ENCODE results near the gene WNT3. TPM values are rescaled to one million over a fixed set of nuclear protein-coding genes. Genes with fewer than 3 reads are reported as not detected.

Gene WNT3
- total and polyA plus RNA-seq, 7 experiments from 2014 or later: 0.07 to 0.24 TPM; not detected in 5

- H3K27me3 Mint-ChIP-seq: no peaks in the 10 kb centered on the region
- H3K27ac Mint-ChIP-seq: no peak overlapping the region
- Histone ChIP-seq H3K9me3 (ENCODE audit: control insufficient read depth in 2 of 3, low read length in 3 of 3) (no peaks in the 10 kb centered on the region), H3K27ac (ENCODE audit: low read depth, low read length) (no peak overlapping the region), H3K27me3 (ENCODE audit: control insufficient read depth in 2 of 2, insufficient read depth in 2 of 2, low read length in 2 of 2) (no peaks in the 10 kb centered on the region), H3K4me3 (ENCODE audit: low read length) (no peak overlapping the region), H3K4me1 (ENCODE audit: control insufficient read depth in 2 of 2, insufficient read depth in 2 of 2, low read length in 2 of 2) (no peaks in the 10 kb centered on the region), H3K36me3 (ENCODE audit: control insufficient read depth in 2 of 3, insufficient read depth in 3 of 3, low read length in 3 of 3) (peaks cover 0 to 24% (median 0%) of the 10 kb centered on the region in 3 experiments)
- intact Hi-C loops (cut with micrococcal nuclease): no loop called here
- ATAC-seq (no peak), DNase-seq (no peak)
- ChIA-PET POLR2A (no interaction called here), CTCF (no interaction called here)
- peaks cover 7 to 41% (median 16%) of the 10 kb centered on the region in 5 donors for H3K36me3 Mint-ChIP-seq
- peaks cover 0 to 9% (median 0%) of the 10 kb centered on the region in 7 donors for H3K4me1 Mint-ChIP-seq
- no peaks in the 10 kb centered on the region for H3K9me3 Mint-ChIP-seq
- H3K4me3 Mint-ChIP-seq: no peak overlapping the region
Measured at GRCh38 chr17:46722662-46723285, 95.7 kb downstream of the WNT3 start.

- Histone ChIP-seq H3K4me3 (ENCODE audit: low read length) (no peak overlapping the region), H3K27ac (ENCODE audit: low read depth, low read length) (no peak overlapping the region), H3K36me3 (ENCODE audit: control insufficient read depth in 2 of 3, insufficient read depth in 3 of 3, low read length in 3 of 3) (peaks cover 0 to 19% (median 0%) of the 10 kb centered on the region in 3 experiments), H3K4me1 (ENCODE audit: control insufficient read depth in 2 of 2, insufficient read depth in 2 of 2, low read length in 2 of 2) (no peaks in the 10 kb centered on the region), H3K9me3 (ENCODE audit: control insufficient read depth in 2 of 3, low read length in 3 of 3) (no peaks in the 10 kb centered on the region), H3K27me3 (ENCODE audit: control insufficient read depth in 2 of 2, insufficient read depth in 2 of 2, low read length in 2 of 2) (no peaks in the 10 kb centered on the region)
- POLR2A ChIA-PET: no interaction called here
- no peaks in the 10 kb centered on the region for H3K27me3 Mint-ChIP-seq
- peaks cover 5 to 30% (median 9%) of the 10 kb centered on the region in 5 donors for H3K36me3 Mint-ChIP-seq
- no peak overlapping the region for H3K27ac Mint-ChIP-seq
- intact Hi-C loops (cut with micrococcal nuclease): no loop called here
- CTCF ChIA-PET: no interaction called here
- DNase-seq (no peak), ATAC-seq (no peak)
- no peak overlapping the region for H3K4me3 Mint-ChIP-seq
- H3K4me1 Mint-ChIP-seq: peaks cover 0 to 9% (median 0%) of the 10 kb centered on the region in 7 donors
- no peaks in the 10 kb centered on the region for H3K9me3 Mint-ChIP-seq
Measured at GRCh38 chr17:46720408-46720807, 98.1 kb downstream of the WNT3 start.

GRCh38 chr17:46719891-46720290, 98.6 kb downstream of the WNT3 start:
- DNase-seq (no peak), ATAC-seq (no peak)
- Mint-ChIP-seq H3K4me1 (peaks cover 0 to 9% (median 0%) of the 10 kb centered on the region in 7 donors), H3K36me3 (peaks cover 5 to 27% (median 9%) of the 10 kb centered on the region in 5 donors), H3K27ac (no peak overlapping the region), H3K27me3 (no peaks in the 10 kb centered on the region), H3K4me3 (no peak overlapping the region), H3K9me3 (no peaks in the 10 kb centered on the region)
- Histone ChIP-seq H3K36me3 (ENCODE audit: control insufficient read depth in 2 of 3, insufficient read depth in 3 of 3, low read length in 3 of 3) (peaks cover 0 to 24% (median 0%) of the 10 kb centered on the region in 3 experiments), H3K27me3 (ENCODE audit: control insufficient read depth in 2 of 2, insufficient read depth in 2 of 2, low read length in 2 of 2) (no peaks in the 10 kb centered on the region), H3K4me3 (ENCODE audit: low read length) (no peak overlapping the region), H3K27ac (ENCODE audit: low read depth, low read length) (no peak overlapping the region), H3K4me1 (ENCODE audit: control insufficient read depth in 2 of 2, insufficient read depth in 2 of 2, low read length in 2 of 2) (no peaks in the 10 kb centered on the region), H3K9me3 (ENCODE audit: control insufficient read depth in 2 of 3, low read length in 3 of 3) (no peaks in the 10 kb centered on the region)
- CTCF ChIA-PET: no interaction called here
- intact Hi-C loops (cut with micrococcal nuclease): no loop called here
- POLR2A ChIA-PET: no interaction called here

- H3K36me3 Mint-ChIP-seq: peaks cover 0 to 33% (median 21%) of the 10 kb centered on the region in 5 donors
- ChIA-PET CTCF (no interaction called here), POLR2A (no interaction called here)
Measured at GRCh38 chr17:46717999-46718398, 100.5 kb downstream of the WNT3 start.

More at GRCh38 chr17:46717999-46718398, 100.5 kb downstream of the WNT3 start:
- DNase-seq (no peak), ATAC-seq (no peak)
- H3K27ac Mint-ChIP-seq: no peak overlapping the region
- H3K9me3 Mint-ChIP-seq: no peaks in the 10 kb centered on the region
- Histone ChIP-seq H3K4me1 (ENCODE audit: control insufficient read depth in 2 of 2, insufficient read depth in 2 of 2, low read length in 2 of 2) (no peaks in the 10 kb centered on the region), H3K36me3 (ENCODE audit: control insufficient read depth in 2 of 3, insufficient read depth in 3 of 3, low read length in 3 of 3) (peaks cover 0 to 36% (median 0%) of the 10 kb centered on the region in 3 experiments), H3K27me3 (ENCODE audit: control insufficient read depth in 2 of 2, insufficient read depth in 2 of 2, low read length in 2 of 2) (no peaks in the 10 kb centered on the region), H3K4me3 (ENCODE audit: low read length) (no peak overlapping the region), H3K9me3 (ENCODE audit: control insufficient read depth in 2 of 3, low read length in 3 of 3) (no peaks in the 10 kb centered on the region), H3K27ac (ENCODE audit: low read depth, low read length) (no peak overlapping the region)
- intact Hi-C loops (cut with micrococcal nuclease): no loop called here
- H3K27me3 Mint-ChIP-seq: no peaks in the 10 kb centered on the region
- H3K4me1 Mint-ChIP-seq: peaks cover 0 to 10% (median 3%) of the 10 kb centered on the region in 7 donors
- no peak overlapping the region for H3K4me3 Mint-ChIP-seq

Other genes starting within 250 kb of the WNT3 start
- gene ARL17A, start 239.0 kb downstream of the WNT3 start, total RNA-seq: 10 to 100 TPM; 27.1 to 45.8 (median 43.9) TPM
- gene ARL17A, start 239.0 kb downstream of the WNT3 start, polyA plus RNA-seq: 10 to 100 TPM in 1 of 2 donors, 1 to 10 TPM in 1; 7.3 to 10.8 TPM
- 10 to 100 TPM; 35.3 to 59.8 (median 43.2) TPM for gene NSF, start 228.0 kb downstream of the WNT3 start, total RNA-seq
- 10 to 100 TPM; 13.0 to 23.0 TPM for gene NSF, start 228.0 kb downstream of the WNT3 start, polyA plus RNA-seq
- gene WNT9B, start 32.9 kb upstream of the WNT3 start, total RNA-seq: not detected
- not detected for gene WNT9B, start 32.9 kb upstream of the WNT3 start, polyA plus RNA-seq
- 10 to 100 TPM; 62.1 to 95.5 (median 71.0) TPM for gene GOSR2, start 104.5 kb upstream of the WNT3 start, total RNA-seq
- 10 to 100 TPM; 44.5 to 58.7 TPM for gene GOSR2, start 104.5 kb upstream of the WNT3 start, polyA plus RNA-seq
- not detected for gene RPRML, start 160.6 kb upstream of the WNT3 start, total RNA-seq
- not detected for gene RPRML, start 160.6 kb upstream of the WNT3 start, polyA plus RNA-seq

All from naive thymus-derived CD4-positive, alpha-beta T cell (primary cell).